ENCODE data around the gene LTBP1. TPM values are rescaled to one million over a fixed set of nuclear protein-coding genes. Genes with fewer than 3 reads are reported as not detected.

LTBP1 gene
- total and polyA plus RNA-seq, 8 donors: 11.0 to 134 (median 25.6) TPM

- TF ChIP-seq, protein P1, sequence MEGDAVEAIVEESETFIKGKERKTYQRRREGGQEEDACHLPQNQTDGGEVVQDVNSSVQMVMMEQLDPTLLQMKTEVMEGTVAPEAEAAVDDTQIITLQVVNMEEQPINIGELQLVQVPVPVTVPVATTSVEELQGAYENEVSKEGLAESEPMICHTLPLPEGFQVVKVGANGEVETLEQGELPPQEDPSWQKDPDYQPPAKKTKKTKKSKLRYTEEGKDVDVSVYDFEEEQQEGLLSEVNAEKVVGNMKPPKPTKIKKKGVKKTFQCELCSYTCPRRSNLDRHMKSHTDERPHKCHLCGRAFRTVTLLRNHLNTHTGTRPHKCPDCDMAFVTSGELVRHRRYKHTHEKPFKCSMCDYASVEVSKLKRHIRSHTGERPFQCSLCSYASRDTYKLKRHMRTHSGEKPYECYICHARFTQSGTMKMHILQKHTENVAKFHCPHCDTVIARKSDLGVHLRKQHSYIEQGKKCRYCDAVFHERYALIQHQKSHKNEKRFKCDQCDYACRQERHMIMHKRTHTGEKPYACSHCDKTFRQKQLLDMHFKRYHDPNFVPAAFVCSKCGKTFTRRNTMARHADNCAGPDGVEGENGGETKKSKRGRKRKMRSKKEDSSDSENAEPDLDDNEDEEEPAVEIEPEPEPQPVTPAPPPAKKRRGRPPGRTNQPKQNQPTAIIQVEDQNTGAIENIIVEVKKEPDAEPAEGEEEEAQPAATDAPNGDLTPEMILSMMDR (IDR thresholded peaks at IDR 0.05): no peak
- TF ChIP-seq POLR2AphosphoS5 (IDR thresholded peaks at IDR 0.05): no peak
- no peak for TF ChIP-seq POLR2A (IDR thresholded peaks at IDR 0.05)
- TF ChIP-seq EP300 (IDR thresholded peaks at IDR 0.05): no peak
- Histone ChIP-seq H3K36me3 (no peaks in the 10 kb centered on the region), H3K27ac (no peak overlapping the region), H3K27me3 (no peaks in the 10 kb centered on the region), H3K9me3 (no peaks in the 10 kb centered on the region), H3K4me1 (no peaks in the 10 kb centered on the region), H3K4me3 (no peak overlapping the region)
- intact Hi-C loops (cut with DNase I; ENCODE audit: low total_unique reads): no loop called here
- DNase-seq: peak in 1 of 2 donors; percentile 51
- 73 to 87% (median 81%) methylated on average over 7 of the region's 7 CpGs for WGBS, 5 donors
Observed at GRCh38 chr2:33433279-33434235, 486.8 kb downstream of the LTBP1 start.

DNA sequence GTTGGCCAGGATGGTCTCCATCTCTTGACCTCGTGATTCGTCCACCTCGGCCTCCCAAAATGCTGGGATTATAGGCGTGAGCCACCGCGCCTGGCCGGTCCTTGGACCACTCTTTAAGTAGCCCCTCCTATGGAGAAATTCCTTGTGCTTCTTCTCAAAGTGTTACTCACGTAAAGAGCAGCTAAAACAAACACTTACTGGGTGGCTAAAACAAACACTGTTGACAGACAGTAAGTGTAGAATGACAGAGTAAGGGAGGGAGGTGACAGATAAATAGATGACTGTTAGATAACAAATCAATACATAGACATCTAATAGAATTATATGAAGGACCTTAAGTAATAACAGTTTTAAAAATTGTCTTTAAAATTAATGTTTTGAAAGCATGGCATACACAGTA lies 488.8 kb downstream of the LTBP1 start:
- TF ChIP-seq, protein P1 (IDR thresholded peaks at IDR 0.05): no peak
- TF ChIP-seq EP300 (IDR thresholded peaks at IDR 0.05): no peak
- TF ChIP-seq POLR2A (IDR thresholded peaks at IDR 0.05): no peak
- TF ChIP-seq POLR2AphosphoS5 (IDR thresholded peaks at IDR 0.05): no peak
- no peak overlapping the region for H3K27ac ChIP-seq
- no peaks in the 10 kb centered on the region for H3K9me3 ChIP-seq
- no peaks in the 10 kb centered on the region for H3K4me1 ChIP-seq
- DNase-seq: no peak
- no peaks in the 10 kb centered on the region for H3K36me3 ChIP-seq
- intact Hi-C loops (cut with DNase I; ENCODE audit: low total_unique reads): no loop called here
- H3K27me3 ChIP-seq: no peaks in the 10 kb centered on the region
- WGBS, 5 donors: 43 to 79% (median 59%) methylated on average over 8 of the region's 8 CpGs
- no peak overlapping the region for H3K4me3 ChIP-seq

- 20 to 49% (median 38%) methylated on average over 1 of the region's 1 CpG for WGBS, 5 donors
- H3K36me3 ChIP-seq: no peaks in the 10 kb centered on the region
- TF ChIP-seq POLR2A (IDR thresholded peaks at IDR 0.05): no peak
- TF ChIP-seq, protein P1 (IDR thresholded peaks at IDR 0.05): no peak
- TF ChIP-seq POLR2AphosphoS5 (IDR thresholded peaks at IDR 0.05): no peak
- TF ChIP-seq EP300 (IDR thresholded peaks at IDR 0.05): no peak
- H3K4me1 ChIP-seq: no peaks in the 10 kb centered on the region
- H3K4me3 ChIP-seq: no peak overlapping the region
- no peaks in the 10 kb centered on the region for H3K27me3 ChIP-seq
- DNase-seq: no peak
- H3K9me3 ChIP-seq: no peaks in the 10 kb centered on the region
- H3K27ac ChIP-seq: peak overlapping the region in 1 of 5 donors; percentile 9
- intact Hi-C loops (cut with DNase I; ENCODE audit: low total_unique reads): no loop called here
Observed at GRCh38 chr2:33436083-33436482, 489.3 kb downstream of the LTBP1 start.

- no peak for DNase-seq
- no peak overlapping the region for H3K4me3 ChIP-seq
- no peaks in the 10 kb centered on the region for H3K27me3 ChIP-seq
- no peak for TF ChIP-seq POLR2A (IDR thresholded peaks at IDR 0.05)
- no peak for TF ChIP-seq EP300 (IDR thresholded peaks at IDR 0.05)
- TF ChIP-seq POLR2AphosphoS5 (IDR thresholded peaks at IDR 0.05): peak in 1 of 3 donors; percentile 35
- no peaks in the 10 kb centered on the region for H3K9me3 ChIP-seq
- H3K4me1 ChIP-seq: no peaks in the 10 kb centered on the region
- intact Hi-C loops (cut with DNase I; ENCODE audit: low total_unique reads): no loop called here
- WGBS, 5 donors: 44 to 63% (median 55%) methylated on average over 4 of the region's 4 CpGs
- peak overlapping the region in 3 of 5 donors; percentile 2 to 55 (median 13) for H3K27ac ChIP-seq
- no peaks in the 10 kb centered on the region for H3K36me3 ChIP-seq
Observed at GRCh38 chr2:33437297-33437696, 490.5 kb downstream of the LTBP1 start.
